Brain pericyte (primary cell): ENCODE results near the gene ELMO1.

ENCODE experiments used
- DNase-seq: peaks from one replicate; pipeline ENCODE4 v3.0.0-alpha.2; 2012; ENCODE audit warnings: low read depth, low spot score

ELMO1 gene

DNA sequence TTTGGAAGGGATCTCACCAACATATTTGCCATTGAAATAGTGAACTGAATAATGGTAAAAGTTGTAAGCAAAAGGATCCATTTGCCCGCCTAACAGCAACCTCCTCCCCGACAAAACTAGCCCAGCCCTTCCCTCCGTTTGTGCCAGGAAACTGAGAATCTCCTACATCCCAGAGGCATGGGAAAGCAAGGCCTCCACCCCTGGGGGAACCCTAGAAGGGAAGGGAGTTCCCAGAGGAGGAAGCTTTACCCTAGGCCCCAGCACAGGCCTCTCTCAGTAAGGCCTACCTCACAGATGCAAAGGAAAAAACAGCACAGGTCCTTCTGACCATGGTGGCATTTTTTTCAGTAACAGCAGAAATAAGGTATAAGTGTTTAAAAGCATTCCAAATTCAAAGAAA lies 229.7 kb downstream of the ELMO1 start:
- DNase-seq, result no peak

DNA sequence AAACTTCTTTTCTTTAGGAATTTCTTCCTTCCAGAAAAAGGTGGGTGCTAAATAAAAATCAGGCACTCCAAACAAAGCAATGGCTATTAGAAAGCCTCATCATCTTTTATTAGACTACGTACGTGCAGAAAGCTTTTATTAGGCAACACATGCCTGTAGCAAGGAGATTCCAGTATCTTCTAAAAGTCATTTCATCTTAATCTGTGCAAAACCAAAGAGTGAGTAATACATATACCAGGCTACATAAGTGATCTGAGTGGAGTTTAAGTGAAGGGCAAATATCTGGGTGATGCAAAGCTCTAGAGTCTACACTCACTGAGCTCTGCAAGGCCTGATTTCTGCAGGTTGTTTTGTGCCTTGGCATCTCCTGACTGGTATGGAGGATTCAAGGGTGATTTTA lies 231.7 kb downstream of the ELMO1 start:
- DNase-seq, result no peak

DNA sequence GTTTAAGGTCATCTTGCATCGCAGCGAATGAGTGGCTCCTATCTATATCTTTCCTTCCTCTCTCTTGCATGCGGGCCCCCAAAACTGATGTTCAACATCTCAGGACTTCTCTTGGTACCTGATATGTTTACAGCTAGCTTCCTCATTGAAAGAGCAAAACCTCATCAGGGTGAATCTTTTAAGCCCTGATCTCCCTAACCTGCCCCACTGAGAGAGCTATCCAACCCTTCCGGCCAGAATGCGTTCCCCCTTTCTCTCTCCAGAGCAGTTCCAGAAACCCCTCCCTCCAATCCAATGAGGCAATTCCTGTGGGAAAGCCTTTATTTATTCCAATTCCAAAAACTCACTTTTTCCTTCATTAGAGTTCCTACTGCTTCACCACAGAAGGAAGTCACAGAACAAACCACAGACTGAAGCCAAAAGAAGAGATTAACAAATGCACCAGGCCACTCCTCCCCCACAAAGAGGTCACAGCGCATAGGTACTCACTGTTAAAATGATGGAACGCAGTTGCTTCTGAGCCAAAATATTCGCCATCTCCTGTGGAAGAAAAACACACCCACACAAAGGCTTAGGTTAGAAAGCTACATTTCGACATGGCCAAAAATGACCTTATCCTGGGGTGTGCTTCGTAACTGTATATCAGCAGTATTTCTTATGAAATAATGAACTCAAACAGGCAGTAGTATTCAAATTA lies 232.4 kb downstream of the ELMO1 start:
- DNase-seq, result no peak

DNA sequence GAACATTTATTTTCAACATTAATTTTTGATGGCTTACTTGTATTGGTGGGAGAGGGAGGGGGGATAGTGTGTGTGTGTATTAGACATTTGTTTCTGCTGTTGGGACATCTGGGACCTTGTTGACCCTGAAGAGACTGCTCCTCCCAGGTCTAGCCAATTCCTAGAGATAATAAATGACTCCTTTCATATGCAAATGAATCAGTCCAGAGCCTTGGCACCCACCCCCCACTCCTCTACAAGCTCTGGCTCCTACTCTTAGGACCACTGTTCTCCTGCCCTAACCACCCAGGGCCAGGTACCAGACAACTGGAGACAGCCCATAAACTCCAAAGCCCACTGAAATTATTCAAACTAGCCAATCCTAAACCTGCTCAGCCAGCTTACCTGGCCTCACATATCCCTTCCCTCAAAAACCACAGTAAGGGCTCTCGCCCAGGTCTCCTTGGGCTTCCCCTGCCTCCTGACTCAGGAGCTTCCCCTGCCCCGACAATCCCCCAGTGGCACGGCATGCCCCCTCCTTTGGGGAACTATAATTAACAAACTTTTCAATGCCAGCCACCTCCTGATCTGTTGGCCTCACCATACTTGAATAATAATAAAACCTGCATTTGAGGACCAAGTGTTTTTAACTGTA lies 233.3 kb downstream of the ELMO1 start:
- no peak for DNase-seq

GRCh38 chr7:37212556-37212955 lies 236.1 kb downstream of the ELMO1 start:
- no peak for DNase-seq

- DNase-seq, result no peak
Observed at GRCh38 chr7:37212051-37212450, 236.6 kb downstream of the ELMO1 start.

GRCh38 chr7:37211097-37211880 lies 237.4 kb downstream of the ELMO1 start:
- DNase-seq, result no peak

DNA sequence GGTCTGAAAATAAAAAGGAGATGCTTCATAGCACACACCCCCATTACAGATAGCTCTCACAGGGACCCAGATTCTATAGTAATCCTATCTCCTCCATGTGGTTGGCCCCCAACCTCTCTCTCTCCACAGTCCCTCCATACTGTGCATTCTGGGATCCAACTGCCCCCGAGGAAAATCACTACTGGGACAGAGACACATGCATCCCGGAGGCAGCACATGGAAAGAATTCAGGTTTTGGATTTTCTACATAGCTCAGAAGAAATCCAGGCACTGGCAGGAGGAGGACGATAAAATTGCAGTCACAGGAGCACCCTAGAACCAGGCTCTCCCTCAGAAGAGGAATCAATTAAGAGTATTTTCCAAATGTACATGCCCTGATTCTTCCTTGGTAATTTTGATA lies 239.5 kb downstream of the ELMO1 start:
- no peak for DNase-seq

DNA sequence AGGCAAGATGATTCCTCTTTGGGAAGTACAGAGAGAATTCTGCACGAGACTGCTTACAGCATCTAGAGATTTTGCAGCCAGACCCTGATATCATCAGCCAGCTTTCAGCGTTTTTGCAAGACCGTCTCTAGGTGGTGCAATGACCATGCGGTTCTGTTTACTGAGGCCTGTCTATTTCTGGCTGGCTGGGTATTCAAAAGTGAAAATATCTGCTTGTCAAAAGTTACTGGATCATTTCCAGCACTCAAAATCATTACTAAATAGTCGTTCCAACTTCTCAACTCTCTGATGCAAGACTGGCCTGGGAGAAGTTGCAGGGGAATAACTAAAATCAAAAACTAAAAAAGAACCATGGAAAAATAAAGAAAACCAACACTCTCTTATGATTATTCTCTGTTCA lies 240.1 kb downstream of the ELMO1 start:
- no peak for DNase-seq

DNA sequence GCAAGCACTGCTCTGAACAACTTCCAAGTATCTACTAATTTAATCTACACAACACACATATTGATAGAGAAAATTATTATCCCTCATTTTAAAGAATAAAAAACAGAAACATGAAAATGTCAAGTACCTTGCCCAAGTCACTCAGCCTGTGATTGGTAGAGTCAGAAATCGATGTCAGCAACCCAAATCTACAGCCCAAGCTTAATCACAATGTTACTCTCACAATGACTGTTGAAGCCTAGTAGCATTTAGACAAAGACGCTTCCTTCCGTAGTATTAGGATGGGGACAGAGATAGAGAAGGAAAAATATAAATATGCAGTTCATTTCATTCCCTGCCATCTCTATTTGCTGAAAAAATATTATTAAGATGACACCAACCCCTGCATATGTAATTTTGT lies 242.5 kb downstream of the ELMO1 start:
- no peak for DNase-seq

GRCh38 chr7:37205451-37205850 lies 243.2 kb downstream of the ELMO1 start:
- DNase-seq, result no peak

DNA sequence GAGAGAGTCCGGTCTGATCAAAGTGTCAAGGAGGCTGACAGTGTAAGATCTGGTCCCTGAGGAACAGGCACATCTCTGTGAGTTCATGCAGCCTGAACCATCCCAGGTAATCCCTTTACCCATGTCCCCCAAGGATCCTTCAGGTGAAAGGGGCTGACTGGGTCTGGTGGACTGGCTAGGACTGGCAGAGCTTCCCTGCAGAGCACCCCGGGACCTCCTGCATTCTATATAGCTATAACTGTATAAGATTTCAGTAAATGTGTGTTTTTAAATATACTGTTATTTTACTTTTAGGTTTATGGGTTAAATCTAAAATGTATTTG lies 246.8 kb downstream of the ELMO1 start:
- no peak for DNase-seq

GRCh38 chr7:37201003-37201875 lies 247.4 kb downstream of the ELMO1 start:
- DNase-seq, result peak; percentile 46

- no peak for DNase-seq
Observed at GRCh38 chr7:37198906-37199485, 249.7 kb downstream of the ELMO1 start.

DNA sequence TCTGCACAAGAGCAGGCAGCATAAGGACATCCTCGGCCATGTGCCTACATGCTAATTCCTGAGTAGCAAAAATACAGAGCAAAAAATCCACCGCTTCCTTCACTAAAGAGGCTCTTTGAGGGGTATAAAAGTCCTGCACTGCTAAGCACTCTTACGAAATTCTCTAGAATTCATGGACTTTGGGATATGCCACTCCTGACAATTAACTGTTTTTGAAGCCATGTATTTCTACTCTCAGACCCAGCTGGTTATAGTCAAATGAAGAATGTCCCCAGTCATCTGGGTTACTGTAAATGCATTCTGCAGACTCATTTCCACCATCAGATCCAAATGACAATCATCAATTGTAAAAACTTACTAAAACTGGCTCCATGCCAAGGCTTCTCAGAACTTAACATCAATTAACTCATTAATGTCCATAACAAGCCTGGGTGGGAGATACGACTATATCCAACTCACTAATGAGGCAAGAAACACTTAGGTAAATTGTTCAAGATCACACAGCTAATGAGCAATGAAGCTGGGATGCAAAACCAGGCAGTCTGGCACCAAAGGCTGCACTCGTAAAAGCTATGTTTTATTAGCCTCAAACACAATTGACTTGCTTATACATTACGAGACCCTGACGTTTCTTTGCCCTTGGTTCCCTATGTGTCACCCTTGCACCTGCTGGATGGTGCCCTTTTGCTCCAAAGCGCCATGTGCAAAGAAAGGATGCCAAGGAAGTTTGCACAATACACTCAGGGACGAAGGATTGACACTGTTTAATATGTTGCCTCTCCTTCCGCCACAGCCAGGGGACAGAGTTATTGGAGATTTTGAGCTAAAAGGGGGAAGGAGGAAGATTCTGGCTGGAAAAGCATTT lies 250.4 kb downstream of the ELMO1 start:
- no peak for DNase-seq

GRCh38 chr7:37197108-37197507 lies 251.6 kb downstream of the ELMO1 start:
- DNase-seq, result no peak

DNA sequence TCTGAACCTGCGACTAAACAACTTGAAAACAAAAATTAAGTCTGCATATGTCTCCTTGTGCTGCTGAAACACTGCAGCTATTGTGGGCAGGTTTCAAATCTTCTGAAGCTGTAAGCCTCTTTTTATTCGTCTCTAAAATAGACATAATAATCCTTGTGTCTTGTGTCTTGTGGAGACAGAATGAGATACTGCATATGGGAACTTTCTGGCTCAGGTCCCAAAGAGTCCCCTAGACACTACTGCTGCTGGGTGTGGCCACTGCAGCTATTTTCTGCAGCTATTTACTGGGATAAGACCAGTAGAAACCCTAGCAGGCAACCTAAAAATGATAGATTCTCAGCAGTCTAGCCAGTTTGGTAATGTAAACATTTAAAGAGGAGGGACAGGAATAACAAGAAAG lies 252.0 kb downstream of the ELMO1 start:
- DNase-seq, result no peak

GRCh38 chr7:37195388-37195787 lies 253.3 kb downstream of the ELMO1 start:
- no peak for DNase-seq

GRCh38 chr7:37194943-37195342 lies 253.7 kb downstream of the ELMO1 start:
- DNase-seq, result no peak

- DNase-seq, result no peak
Observed at GRCh38 chr7:37193775-37194135, 254.9 kb downstream of the ELMO1 start.
